Cerebellar cortex (tissue), 1 donor: Measurements from ENCODE around the gene ZGPAT.
A peak's percentile ranks its signal among the peaks of the same experiment; 100 is the strongest.
"Not testable (repeated sequence)": the region's sequence is repeated elsewhere in the genome, so short reads cannot be mapped to it uniquely, and the experiment has no call there.

ENCODE experiments used
- DNase-seq: peaks from one replicate; pipeline ENCODE4 v3.0.0-alpha.2; 2015; ENCODE audit warnings: low spot score

The ZGPAT gene

GRCh38 chr20:63703471-63703975 is 4.3 kb upstream of the ZGPAT start:
- DNase-seq: no peak

- no peak for DNase-seq
Observed at GRCh38 chr20:63703976-63704748, 3.7 kb upstream of the ZGPAT start.

- DNase-seq: no peak
Observed at GRCh38 chr20:63704749-63705117, 3.1 kb upstream of the ZGPAT start.

GRCh38 chr20:63705232-63706026 is 2.4 kb upstream of the ZGPAT start:
- no peak for DNase-seq

GRCh38 chr20:63706027-63706695 is 1.7 kb upstream of the ZGPAT start:
- no peak for DNase-seq

- DNase-seq: peak; percentile 37
Observed at GRCh38 chr20:63706852-63707557, 834 bp upstream of the ZGPAT start.

GRCh38 chr20:63708301-63709148 is 686 bp downstream of the ZGPAT start:
- no peak for DNase-seq

GRCh38 chr20:63709149-63709527 is 1.3 kb downstream of the ZGPAT start:
- DNase-seq: no peak

GRCh38 chr20:63711085-63711645 is 3.3 kb downstream of the ZGPAT start:
- no peak for DNase-seq

GRCh38 chr20:63712191-63712590 is 4.4 kb downstream of the ZGPAT start:
- DNase-seq: no peak

GRCh38 chr20:63714858-63715257 is 7.0 kb downstream of the ZGPAT start:
- DNase-seq: no peak

- no peak for DNase-seq
Observed at GRCh38 chr20:63718996-63719395, 11.2 kb downstream of the ZGPAT start.

- not testable (repeated sequence) for DNase-seq
Observed at GRCh38 chr20:63722967-63723622, 15.3 kb downstream of the ZGPAT start.

GRCh38 chr20:63730189-63730733 is 22.4 kb downstream of the ZGPAT start:
- DNase-seq: not testable (repeated sequence)

GRCh38 chr20:63731410-63731809 is 23.6 kb downstream of the ZGPAT start:
- DNase-seq: no peak

- no peak for DNase-seq
Observed at GRCh38 chr20:63732118-63733095, 24.6 kb downstream of the ZGPAT start.

- no peak for DNase-seq
Observed at GRCh38 chr20:63733117-63733516, 25.3 kb downstream of the ZGPAT start.

GRCh38 chr20:63733579-63734081 is 25.8 kb downstream of the ZGPAT start:
- no peak for DNase-seq
